SHP77 treated with DMSO at 0.1 percent for 48 hours (cell line): ENCODE data around the gene LRP1.
A peak's percentile ranks its signal among the peaks of the same experiment; 100 is the strongest.

Experiments
- DNase-seq: peaks from one replicate; lab custom pipeline; 2025; lab: John Stamatoyannopoulos, UW

Gene LRP1

DNA sequence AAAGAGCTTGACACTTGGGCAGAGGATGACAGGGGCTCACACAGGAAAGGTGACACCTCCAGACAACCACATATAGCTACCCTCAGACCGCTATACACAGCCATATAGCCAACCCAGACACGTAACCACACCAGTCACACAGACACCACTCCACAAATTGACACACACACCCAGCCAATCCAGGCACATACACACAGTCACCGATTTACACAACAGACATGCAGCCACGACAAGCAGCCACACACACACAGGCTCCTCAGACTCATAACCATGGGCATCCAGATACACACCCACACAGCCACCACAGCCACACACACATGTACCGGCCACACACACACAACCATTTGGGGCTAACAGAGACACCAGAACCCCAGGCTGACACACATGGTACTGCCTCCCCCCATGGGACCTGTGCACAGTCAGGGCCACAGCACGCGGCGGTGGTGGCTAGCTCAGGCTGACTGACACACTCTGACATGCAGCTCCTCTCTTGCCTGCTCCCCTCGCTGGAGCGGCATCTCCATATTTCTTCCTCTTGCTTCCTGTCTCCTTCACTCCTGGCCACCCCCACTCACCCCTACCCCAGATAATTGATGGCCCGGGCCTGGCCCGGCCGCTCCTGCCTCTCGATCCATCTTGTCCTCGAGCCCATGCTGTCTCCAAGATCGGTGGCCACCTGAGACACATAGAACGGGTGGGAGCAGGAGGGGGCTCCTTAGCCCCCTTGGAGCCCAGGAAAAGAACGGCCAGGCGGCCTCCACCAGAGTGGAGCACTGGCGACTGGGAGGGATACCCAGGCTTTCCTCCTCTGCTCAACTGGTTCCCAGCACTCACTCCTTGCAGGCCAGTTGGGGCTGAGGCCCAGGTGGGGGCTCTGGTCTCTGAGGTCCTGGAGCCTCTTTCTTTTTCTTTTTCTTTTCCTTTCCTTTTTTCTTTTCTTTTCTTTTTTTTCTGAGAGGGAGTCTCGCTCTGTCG is 95.2 kb downstream of the LRP1 start:
- no peak for DNase-seq

DNA sequence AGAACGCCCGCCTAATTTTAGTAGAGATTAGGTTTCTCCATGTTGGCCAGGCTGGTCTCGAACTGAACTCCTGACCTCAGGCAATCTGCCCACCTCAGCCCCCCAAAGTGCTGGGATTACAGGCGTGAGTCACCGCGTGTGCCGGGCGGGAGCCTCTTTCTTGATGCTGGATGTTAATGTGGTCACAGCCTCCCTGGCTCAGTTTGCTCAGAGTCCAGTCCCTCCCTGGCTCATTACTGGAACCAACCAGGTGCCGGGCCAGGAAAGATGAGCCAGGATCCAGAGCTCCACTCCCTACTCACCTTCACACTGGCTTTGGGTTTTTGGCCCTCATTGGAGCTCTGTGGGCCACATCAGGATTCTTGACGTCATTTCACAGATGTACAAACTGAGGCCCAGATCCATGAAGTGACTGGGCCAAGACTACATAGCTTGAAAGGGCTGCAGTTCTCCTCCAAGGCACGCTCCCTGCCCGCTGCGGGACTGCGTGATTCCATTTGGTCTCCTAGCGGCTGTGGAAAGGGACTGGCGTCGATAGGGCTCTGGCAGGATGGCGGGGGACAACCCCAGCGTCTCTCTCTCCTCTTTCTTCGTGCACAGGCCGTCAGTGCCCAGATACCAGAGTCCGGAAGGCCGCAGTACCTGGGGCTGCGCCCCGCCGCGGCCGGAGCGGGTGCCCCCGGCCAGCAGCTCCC is 96.1 kb downstream of the LRP1 start:
- DNase-seq = no peak

DNA sequence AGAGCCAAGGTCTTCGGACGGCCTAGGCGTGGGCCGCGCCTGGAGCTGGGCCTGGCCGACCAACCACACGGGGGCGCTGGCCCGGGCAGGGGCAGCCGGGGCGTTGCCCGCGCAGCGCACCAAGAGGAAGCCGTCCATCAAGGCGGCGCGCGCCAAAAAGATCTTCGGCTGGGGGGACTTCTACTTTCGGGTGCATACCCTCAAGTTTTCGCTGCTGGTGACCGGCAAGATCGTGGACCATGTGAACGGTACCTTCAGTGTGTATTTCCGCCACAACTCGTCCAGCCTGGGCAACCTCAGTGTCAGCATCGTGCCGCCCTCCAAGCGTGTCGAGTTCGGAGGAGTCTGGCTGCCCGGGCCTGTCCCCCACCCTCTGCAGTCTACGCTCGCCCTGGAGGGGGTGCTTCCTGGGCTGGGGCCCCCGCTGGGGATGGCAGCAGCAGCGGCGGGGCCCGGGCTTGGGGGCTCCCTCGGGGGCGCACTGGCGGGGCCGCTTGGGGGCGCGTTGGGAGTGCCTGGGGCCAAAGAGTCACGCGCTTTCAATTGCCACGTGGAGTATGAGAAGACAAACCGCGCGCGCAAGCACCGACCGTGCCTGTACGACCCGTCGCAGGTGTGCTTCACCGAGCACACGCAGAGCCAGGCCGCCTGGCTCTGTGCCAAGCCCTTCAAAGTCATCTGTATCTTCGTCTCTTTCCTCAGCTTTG is 96.8 kb downstream of the LRP1 start:
- DNase-seq = no peak

DNA sequence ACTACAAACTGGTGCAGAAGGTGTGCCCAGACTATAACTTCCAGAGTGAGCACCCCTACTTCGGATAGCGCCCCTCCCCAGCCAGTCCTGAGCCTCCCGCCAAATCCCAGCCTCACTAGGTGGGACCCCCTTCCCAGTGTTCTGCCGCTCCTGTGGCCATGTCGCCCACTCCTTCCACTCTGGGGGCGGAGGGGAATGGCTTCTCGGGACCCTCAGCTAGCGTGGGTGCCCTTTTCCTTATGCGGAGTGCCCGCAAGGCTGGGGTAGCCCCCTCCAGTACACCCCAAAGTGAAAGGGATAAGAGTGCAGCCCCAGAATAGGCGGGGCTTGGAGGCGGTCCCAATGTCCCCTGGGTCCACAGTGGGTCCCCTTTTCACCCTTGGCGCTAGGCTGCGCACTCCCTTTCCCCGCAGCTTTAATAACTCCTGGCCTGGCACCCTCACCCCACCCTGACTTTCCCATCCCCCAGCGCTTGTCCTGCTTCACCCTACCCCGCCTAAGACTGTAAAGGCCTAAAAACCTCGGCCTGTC is 97.5 kb downstream of the LRP1 start:
- DNase-seq = no peak

DNA sequence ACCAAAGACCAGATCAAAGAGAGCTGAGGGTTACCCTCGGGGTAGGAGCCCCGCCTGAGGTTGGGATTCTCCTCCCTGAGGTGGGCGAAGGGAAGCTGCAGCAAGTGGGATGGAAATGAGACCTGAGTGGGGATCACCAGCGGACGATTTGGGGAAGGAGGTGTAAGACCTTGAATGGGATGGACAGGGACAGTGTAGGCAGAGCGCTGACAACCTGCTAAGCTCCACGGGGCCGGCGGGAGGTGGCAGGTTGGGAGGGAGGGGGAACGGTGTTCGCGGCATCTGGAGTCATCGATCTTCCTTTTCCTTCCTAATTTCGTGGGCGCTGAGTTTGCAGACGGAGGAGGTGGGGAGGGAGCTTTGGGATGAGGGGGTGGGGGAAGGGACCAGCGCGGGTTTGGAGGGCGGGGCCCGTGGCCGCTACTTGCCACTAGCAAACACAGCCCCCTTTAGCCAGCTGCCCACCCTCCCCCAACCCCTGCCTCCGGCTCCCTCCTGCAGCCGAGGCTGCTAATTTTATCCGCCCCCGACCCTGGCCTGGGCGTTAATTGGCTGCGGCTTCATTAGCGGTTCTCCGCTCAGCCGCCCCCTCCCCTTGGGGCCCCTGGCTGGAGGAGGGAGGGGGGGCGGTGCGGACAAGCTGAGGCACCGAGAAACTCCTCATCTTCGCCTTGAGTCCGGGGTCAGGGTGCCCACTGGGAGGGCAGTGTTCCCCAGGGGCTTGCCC is 98.5 kb downstream of the LRP1 start:
- DNase-seq = no peak

DNA sequence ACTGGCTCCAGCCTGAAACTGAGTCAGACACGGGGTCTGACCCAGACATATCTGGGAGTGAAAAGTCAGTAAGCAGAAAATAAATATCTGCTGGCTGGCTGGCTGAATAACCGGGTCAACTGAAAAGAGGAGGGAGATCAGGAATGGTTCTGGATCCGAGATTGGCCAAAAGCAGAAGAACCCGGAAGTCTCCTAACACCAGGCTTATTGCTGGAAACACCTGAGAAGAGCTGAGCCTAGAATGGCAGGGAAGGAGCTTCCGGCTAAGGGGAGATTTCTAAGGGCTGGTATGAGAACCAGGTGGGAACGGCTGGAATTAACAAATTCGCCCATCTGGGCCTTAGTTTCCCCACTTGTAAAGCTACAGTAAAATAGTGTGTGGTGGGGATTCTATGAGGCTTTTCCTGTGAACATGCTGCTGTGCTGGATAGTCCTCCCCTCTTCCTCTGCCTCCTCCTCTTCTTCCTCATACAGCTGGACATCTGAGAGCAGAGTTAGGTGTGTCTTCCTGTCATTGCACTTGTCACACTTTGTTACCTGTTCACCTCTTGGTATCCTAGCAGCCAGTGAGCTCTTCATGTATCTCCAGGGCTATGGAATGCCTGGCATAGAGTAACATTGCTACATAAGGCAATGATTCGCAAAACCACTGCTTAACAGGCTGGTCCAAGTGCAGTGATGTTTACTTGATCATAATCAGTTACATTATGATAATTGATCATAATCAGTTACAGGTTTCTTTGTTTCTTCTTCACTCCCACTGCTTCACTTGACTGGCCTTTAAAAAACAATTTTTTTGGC is 99.2 kb downstream of the LRP1 start:
- no peak for DNase-seq

DNA sequence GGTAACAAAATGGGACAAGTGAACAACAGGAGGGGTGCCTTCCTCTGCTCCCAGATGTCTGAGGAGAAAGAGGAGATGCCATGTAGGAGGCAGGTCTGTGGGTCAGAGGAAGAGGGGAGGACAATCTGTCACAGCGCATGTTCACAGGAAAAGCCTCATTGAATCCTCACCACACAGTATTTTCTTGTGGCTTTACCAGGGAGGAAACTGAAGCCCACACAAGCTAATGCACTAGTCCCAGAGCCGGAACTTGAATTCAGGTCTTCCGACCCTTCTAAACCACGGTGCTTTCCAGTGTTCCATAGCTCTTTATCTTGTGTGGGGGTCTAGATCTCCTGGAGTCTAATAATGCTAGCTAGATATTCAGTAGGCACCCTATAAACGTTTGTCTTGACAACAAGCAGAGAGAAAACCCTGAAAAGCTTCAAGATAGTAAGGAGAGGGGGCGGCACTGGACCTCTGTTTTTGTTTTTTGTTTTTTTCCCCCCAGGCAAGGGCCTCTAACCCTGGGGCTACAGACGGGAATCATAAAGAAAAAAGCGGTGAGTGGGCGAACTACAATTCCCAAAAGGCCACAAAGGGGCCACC is 100.9 kb downstream of the LRP1 start:
- DNase-seq = peak; percentile 9

DNA sequence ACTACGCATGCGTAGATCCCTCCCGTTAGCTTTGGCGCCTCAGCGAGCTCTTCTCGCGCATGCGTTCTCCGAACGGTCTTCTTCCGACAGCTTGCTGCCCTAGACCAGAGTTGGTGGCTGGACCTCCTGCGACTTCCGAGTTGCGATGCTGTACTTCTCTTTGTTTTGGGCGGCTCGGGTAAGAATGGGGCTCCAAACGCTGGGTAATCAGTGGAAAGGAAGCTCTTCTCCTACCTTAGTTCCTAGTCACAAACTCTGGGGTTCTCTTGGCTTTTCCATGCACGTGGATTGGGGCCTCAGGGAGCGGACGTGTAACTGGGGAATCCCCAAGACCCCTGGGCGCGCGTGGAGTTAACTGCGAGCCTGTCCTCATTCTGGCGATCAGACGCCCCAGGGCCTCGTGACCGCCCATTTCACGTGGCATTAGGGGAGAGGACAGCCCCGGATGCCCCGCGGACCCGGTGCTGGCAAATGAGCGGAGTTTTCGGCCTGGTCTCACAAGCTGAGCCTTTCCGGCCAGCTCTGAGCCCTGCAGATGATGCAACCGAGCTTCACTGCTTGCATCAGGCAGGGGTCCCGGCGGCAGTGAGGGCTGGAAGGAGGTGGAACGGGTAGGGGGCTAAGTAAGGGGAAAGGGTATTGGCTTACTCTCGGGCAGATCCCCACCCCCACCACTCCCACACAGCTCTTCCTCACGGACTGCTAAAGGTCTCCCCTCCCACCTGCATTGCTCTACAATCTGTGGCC is 101.5 kb downstream of the LRP1 start, which contains the start of gene SHMT2:
Gene SHMT2 (plus strand): TSS at position 78 of the 747 bp plus-strand sequence. CDS start 68 bp downstream, at position 146.
- peak; percentile 93 for DNase-seq

DNA sequence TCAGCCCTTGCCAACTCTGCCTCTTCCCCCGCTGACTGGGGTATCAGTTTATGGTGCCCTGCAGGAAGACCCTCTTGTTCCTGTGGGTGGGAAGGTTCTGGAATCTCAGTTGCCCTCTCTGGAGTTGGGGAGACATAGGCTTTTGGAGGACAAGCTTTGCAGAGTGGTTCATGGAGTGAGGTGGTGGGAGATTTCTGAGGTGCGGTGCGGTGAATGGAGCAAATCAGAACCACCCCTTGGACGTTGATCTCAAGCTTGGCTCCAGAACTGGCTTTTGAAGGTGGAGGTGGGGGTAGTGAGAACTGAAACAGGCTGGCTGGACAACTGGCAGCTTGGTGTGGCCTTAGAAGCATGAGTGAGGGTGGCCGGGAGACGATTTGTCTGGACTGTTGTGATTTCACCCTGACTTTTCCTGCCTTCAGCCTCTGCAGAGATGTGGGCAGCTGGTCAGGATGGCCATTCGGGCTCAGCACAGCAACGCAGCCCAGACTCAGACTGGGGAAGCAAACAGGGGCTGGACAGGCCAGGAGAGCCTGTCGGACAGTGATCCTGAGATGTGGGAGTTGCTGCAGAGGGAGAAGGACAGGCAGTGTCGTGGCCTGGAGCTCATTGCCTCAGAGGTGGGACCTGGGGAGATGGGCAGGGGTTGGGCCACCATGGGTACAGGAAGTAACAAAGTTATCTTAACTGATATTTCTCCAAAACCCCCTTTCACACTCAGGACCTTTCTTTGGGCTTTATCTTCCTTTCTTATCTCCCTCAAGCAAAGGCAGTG is 102.3 kb downstream of the LRP1 start:
- DNase-seq = no peak

DNA sequence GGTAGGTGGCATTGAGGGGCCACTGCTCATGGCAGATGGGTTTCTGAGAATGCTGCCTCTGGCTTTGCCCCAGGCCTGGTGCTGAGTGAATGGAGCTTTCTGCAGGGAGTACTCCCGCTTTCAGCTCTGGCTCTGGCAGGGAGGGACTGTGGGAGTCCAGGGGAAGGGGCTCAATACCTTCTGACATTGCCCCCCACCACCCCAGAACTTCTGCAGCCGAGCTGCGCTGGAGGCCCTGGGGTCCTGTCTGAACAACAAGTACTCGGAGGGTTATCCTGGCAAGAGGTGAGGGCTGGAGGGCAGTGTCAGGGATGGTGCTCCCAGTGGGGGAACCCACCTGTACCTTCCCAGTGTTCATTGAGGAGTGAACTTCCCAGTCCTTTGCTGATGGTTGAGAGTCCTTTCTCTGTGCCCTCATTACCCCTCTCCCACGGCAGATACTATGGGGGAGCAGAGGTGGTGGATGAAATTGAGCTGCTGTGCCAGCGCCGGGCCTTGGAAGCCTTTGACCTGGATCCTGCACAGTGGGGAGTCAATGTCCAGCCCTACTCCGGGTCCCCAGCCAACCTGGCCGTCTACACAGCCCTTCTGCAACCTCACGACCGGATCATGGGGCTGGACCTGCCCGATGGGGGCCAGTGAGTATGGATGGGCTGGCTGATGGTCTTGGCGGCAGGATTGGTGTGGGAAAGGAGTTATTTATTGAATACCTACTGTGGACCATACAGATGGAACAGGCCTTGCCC is 103.2 kb downstream of the LRP1 start:
- DNase-seq = no peak

DNA sequence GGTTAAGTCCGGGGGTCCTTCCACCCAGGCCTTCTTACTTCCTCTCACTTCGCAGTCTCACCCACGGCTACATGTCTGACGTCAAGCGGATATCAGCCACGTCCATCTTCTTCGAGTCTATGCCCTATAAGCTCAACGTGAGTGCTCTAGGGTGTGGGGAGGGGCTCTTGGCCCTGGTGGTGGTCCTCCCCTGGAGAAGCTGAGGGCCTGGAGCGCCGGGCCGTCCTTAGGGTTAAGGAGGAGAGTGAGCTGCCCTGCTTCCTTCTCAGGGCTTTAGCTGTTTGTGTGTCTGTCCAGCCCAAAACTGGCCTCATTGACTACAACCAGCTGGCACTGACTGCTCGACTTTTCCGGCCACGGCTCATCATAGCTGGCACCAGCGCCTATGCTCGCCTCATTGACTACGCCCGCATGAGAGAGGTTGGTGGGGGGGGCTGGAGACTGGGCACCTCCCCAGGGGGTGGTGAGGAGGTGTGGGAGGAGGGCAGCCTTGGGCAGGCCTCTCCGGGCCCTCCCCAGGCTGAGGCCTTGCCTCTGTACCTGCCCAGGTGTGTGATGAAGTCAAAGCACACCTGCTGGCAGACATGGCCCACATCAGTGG is 104.0 kb downstream of the LRP1 start:
- DNase-seq = no peak

DNA sequence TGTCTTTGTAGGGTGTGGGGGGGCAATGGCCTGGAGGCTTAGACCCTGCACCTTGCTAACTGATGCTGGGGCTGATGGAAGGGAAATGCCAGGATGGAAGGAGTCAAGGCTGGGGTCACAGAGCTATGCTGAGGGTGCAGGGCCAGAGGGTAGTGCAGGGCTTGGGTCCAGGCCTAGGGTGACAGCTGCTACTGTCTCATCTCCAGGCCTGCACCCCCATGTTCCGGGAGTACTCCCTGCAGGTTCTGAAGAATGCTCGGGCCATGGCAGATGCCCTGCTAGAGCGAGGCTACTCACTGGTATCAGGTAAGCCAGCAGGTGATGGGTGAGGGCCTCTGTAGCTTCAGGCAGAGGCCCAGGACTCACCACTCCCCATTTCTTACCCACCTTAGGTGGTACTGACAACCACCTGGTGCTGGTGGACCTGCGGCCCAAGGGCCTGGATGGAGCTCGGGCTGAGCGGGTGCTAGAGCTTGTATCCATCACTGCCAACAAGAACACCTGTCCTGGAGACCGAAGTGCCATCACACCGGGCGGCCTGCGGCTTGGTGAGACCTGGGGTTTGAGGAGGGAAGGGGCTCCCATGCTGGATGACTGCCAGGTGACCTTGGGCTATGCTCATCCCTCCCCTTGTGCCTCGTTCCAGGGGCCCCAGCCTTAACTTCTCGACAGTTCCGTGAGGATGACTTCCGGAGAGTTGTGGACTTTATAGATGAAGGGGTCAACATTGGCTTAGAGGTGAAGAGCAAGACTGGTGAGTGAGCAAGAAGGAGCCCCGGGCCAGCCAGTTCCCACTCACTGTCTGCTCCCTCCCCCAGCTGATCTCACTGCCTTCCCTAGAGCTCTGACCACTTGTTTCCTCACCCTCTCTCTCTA is 105.3 kb downstream of the LRP1 start:
- no peak for DNase-seq

DNA sequence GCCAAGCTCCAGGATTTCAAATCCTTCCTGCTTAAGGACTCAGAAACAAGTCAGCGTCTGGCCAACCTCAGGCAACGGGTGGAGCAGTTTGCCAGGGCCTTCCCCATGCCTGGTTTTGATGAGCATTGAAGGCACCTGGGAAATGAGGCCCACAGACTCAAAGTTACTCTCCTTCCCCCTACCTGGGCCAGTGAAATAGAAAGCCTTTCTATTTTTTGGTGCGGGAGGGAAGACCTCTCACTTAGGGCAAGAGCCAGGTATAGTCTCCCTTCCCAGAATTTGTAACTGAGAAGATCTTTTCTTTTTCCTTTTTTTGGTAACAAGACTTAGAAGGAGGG is 105.9 kb downstream of the LRP1 start:
- no peak for DNase-seq

DNA sequence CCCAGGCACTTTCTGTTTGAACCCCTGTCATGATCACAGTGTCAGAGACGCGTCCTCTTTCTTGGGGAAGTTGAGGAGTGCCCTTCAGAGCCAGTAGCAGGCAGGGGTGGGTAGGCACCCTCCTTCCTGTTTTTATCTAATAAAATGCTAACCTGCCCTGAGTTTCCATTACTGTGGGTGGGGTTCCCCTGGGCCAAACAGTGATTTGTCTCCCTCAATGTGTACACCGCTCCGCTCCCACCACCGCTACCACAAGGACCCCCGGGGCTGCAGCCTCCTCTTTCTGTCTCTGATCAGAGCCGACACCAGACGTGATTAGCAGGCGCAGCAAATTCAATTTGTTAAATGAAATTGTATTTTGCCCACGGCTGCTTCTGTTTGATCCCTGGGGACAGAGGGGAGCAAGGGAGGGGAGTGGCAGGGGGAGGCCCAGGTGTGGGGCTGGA is 106.3 kb downstream of the LRP1 start:
- DNase-seq = no peak

DNA sequence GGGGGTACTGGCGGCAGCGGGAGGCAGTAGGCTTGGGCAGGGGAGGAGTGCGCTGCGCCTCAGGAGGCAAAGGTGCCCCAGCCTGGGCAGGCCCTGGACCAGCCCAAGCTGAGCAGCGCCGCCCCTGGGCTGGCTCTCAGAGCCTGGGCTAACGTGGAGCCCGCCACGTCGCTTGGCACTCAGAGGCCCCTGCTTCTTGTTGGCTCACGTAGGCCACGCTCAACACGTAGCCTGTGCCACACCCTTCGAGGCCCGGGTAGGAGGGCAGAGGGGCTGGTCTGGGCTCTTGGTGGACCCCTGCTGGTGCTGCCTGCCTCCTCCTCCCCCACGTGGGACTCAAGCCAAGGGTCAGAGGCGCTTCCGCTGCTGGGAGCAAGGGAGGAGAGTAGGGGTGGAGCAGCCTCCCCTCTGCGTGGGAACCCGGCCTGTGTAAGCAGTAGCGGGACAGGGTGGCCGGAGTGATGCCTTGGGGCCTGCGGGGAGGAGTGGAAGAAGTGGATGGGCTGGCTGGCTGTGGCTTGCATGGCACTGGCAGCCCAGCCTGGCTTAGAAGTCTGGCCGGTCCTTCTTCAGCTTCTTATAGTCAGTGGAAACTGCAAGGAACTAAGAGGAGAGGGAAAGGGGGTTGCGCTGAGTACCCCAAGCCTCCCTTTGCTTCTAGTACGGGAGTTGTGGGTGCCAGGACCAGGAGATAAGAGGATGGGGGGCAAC is 106.9 kb downstream of the LRP1 start:
- no peak for DNase-seq

DNA sequence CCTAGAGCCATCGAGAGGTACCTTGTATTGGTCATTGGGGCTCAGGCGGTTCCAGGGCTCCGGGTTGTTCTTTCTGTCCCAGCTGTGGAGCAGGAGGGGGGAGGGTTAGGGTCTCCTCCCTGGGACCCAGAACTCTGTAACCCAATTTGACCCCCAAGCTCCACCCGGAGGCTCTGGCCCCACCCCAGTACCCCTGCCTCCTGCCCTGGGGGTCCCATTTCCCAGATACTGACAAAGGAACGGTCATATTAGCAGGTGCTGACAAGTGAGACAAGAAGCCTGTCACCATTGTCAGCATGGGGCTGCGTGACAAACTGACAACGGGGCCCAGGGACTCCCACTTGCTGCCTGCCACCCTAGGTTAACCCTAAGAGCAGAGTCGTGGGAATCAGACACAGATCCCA is 107.4 kb downstream of the LRP1 start:
- no peak for DNase-seq
